Measurements from ENCODE around the gene QSER1.
A peak's percentile ranks its signal among the peaks of the same experiment; 100 is the strongest.
"Not testable (repeated sequence)": the region's sequence is repeated elsewhere in the genome, so short reads cannot be mapped to it uniquely, and the experiment has no call there.

Gene QSER1

GRCh38 chr11:32891657-32892354 lies 805 bp upstream of the QSER1 start:
- DNase-seq = peak in 1 of 2 experiments; percentile 57

DNA sequence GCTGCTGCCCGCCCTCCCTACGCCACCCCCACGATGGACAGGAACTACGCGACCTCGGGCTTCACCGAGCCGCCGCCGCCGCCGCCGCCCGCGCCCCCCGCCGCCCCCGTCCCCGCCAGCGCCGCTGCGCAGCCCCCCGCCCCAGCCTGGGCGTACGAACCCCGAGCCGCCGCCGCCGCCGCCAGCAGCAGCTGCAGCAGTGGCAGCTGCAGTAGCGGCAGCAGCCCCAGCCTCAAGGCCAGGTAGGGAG lies 407 bp downstream of the QSER1 start:
- DNase-seq = no peak

DNA sequence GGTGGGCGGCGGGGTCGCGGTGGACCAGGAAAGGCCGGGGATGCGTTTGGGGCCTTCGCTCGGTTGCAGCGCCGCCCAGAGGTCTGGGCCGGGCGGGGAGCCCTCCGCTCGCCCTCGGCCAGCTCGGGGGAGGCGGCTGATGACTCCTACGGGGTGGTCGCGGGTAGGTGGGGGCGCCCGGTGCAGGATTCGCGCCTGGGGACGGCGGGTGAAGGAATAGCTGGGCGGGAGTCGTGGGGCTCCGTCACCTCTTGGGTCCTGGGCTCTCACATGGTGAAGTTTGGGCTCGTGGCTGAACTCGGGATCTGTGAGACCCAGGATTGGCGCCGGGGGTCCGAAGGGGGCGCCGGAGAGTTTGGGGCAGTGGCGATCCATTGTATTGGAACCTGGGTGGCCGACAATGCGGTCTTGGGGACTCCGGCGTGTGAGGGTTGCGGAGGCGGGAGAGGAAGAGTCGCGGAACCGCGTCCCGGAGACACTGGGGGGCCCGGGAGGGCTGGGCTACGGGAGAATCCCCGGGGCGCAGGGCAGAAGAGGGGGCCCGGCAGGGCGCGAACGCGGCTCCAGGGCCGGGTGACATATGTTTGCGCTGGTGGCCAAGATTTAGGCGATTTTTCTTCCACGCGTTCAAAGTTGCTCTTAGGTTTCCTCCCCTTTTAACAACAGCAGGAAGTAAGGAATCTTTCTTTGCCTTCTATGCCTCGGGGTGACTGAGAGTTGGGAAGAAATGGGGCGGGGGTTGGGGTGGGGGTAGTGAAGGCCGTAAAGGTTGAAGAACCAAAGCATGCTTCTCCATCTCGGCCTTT lies 935 bp downstream of the QSER1 start:
- peak; percentile 50 to 54 for DNase-seq

DNA sequence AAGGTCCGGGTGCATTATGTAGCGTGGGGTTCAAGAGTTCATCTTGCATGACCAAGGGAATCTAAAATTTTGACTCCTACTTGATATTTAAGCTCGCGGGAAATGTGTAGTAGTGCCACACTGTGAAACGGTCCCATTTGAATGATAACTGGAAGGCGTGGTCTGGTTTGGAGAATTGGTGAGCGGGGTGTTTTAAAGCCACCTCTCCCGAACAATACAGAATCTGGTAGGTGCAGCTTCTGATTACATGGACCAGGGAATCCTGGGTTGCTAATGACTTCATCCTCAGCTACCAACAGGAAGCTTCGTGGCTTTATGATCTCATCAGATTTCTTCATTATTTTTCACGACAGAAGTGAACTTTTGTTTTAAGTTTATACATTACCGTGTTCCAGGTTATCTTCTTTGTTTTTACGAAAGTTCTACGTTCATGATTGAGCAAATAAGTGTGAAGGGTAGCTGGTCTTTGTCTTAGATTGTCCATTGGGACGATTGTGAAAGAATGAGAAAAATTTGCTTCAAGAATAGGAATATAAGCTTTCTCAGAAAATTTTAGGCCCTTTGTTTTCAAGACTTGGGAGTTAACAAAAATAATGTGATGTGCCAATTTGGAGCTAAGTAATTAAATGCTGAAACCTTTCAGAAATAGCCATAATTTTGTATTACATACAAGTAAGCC lies 1.7 kb downstream of the QSER1 start:
- peak; percentile 10 to 32 for DNase-seq

GRCh38 chr11:32894921-32895320 lies 2.3 kb downstream of the QSER1 start:
- no peak for DNase-seq

DNA sequence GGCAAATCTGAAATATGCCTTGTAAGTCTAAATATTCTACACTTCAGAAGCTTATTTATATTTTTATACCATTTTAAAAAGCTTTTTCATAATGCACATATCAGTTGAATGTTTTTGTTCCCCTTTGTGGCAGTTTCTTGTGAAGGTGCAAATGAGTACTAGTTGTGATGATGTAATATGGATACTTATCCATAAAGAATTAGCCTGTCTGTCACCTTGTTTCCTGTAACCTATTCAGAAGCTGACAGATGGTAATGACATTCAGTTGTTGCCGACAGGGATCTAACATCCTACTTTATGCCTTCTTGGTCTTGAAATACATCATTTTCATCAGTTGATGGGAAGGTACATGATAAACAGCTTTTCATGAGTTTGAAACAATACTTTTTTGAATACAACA lies 2.9 kb downstream of the QSER1 start:
- DNase-seq = no peak

DNA sequence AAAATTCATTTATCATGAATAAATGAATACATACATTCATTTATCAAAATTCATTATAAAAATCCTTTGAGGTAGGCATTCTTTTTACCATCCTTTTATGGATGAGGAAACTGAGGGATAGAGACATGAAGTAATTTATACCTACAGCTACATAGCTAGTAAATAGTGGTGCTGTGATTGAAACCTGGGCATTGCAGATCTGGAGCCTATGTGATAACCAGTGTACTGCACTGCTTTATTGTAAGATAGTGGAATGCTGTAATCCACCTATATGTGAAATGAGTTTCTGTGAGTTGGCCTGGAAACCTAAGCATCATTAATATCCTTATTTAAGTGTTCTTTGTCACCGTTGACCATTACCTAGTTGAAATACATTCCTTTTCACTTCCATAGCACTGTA lies 4.5 kb downstream of the QSER1 start:
- no peak for DNase-seq

GRCh38 chr11:32899438-32899837 lies 6.8 kb downstream of the QSER1 start:
- DNase-seq = no peak

- DNase-seq = no peak
Observed at GRCh38 chr11:32902089-32902665, 9.6 kb downstream of the QSER1 start.

DNA sequence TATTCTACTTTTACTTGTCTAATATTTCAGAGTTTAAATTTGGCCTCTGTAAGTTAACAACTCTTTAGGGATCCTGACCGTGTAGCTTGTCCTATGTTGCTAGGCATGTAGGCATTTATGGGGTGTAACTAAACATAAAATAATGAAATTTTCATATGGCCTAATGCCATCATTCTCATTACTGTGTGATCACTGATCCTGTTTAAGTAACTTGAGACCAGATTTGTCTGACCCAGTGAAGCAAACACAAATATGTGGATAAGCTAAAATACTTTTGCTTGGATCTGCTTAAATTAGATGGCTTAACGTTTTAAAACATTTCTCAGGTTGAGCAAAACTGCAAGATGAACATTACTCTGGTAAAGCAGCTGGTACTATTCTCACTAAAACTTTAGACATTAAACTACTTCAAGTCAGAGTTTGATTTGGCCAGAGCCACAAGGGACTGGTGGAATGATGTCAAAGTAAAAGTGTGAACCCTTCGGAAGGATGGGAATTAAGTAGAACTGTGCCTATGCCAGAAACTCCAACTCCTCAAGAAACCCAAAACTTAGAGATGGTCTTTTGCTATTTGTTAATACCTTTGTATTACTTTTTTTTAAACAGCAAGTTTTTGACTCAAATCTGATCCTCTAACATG lies 12.5 kb downstream of the QSER1 start:
- DNase-seq = no peak

DNA sequence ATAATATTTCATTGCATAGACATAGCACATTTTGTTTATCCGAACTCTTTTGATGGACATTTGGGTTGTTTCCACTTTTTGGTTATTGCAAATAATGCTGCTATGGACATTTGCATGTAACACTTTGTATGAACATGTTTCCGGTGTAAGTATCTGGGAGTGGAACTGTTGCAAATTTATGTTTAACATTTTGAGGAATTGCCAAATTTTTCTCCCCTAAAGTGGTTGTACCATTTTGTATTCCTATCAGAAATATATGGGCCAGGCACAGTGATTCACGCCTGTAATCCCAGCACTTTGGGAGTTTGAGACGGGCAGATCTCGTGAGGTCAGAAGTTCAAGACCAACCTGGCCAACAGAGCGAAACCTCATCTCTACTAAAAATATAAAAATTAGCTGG lies 16.0 kb downstream of the QSER1 start:
- no peak for DNase-seq

- no peak for DNase-seq
Observed at GRCh38 chr11:32911413-32911812, 18.8 kb downstream of the QSER1 start.

- no peak for DNase-seq
Observed at GRCh38 chr11:32913445-32913844, 20.8 kb downstream of the QSER1 start.

GRCh38 chr11:32916361-32916760 lies 23.8 kb downstream of the QSER1 start:
- DNase-seq = no peak

- no peak for DNase-seq
Observed at GRCh38 chr11:32916994-32917393, 24.4 kb downstream of the QSER1 start.

DNA sequence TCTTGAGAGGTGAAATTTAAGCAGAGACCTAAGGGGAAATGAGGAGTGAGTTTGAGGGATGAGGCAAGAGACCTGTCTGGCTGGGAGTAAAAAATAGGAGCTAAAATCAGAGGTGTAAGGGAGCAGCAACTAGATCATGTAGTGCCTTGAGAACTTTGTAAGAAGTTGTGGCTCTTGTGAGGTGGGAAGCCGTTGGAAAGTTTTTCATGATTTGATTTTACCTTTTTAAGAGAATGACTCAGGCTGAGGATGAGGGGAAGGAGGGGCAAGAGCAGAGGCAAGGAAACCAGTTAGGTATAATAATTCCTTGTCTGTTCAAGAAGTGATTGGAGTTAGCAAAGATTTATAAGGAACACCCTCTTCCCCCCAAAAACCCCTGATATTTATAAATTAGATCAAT lies 25.8 kb downstream of the QSER1 start:
- DNase-seq = no peak

DNA sequence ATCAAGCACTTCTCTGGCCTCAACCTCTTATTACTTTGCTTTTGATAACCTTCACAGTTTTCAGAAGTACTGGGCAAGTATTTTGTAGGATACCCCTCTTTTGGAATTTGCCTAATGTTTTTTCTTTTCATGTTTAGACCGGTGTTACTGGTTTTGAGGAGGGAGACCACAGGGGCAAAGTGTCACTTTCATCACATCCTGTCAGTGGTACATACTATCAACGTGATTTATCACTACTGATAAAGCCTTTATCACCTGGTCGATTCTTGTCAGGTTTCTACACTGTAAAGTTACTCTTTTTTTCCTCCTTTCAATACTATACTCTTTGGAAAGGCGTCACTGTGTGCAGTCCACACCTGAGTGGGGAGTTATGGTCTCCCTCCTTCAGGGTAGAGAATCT lies 26.7 kb downstream of the QSER1 start:
- no peak for DNase-seq

- DNase-seq = no peak
Observed at GRCh38 chr11:32920570-32920969, 28.0 kb downstream of the QSER1 start.

DNA sequence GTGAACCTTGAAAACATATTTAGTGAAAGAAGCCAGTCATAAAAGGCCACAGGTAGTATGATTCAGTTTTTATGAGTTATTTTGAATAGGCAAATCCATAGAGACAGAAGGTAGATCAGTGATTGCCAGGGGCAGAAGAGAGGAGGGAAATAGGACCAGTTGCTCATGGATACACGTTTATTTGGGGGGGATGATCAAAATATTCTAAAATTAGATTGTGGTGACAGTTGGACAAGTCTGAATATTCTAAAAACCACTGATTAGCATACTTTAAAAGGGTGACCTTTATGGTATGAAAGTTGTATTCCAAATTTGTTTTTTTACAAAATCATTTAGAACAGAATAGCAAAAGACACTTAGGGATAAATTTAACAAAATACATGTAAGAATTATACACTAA lies 28.6 kb downstream of the QSER1 start:
- DNase-seq = no peak

DNA sequence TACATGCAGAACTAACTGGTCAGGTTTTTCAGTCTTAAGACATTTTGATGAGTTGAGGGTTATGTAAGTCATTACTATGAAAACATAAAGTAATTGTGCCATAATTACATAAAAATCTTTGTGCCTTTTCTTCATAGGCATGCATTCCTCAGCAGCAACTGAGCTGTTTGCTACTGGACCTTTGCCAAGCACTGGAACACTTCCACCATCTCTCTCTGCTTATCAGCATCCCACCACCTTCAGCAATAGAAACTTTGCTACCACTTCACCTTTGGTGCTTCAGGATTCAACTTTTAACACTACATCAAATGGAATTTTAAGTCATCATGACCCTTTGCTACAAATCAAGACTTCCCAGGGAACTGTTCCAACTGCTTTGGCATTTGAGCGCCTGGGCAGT lies 39.0 kb downstream of the QSER1 start:
- DNase-seq = no peak

GRCh38 chr11:32932196-32932595 lies 39.6 kb downstream of the QSER1 start:
- DNase-seq = no peak

DNA sequence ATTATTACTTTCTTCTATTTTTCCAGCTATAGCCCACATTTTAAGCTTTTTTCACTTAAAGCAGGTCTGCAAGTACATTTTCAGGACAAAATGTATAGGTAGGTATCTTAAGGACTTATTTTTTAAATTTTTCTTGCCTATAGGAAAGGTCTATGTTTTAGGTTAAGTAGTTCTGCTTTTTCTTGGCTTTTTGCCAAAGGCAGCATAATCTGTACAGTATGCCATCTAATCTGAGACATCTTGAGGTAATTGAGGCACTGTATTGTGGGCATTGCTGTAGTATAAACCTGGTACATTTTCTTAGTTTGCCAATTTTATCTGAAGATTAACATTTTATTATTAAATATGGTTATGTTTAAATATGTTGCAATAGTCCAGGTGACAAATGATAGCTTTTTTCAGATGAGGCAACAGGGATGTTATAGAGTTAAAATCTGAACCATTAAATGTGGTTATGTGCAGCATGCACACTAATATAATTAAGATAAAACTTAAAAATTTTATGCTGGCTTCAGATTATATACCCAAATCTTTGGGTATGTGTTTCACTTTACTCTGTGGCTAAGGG lies 42.9 kb downstream of the QSER1 start:
- DNase-seq = no peak

DNA sequence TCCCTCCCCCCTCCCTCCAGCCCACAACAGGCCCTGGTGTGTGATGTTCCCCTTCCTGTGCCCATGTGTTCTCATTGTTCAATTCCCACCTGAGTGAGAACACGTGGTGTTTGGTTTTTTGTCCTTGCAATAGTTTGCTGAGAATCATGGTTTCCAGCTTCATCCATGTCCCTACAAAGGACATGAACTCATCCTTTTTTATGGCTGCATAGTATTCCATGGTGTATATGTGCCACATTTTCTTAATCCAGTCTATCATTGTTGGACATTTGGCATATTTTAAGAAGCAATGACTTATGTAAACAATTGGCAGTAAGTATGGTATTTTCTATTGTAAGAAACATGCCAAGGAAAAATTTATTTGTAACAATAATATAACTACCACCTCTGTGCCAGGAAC lies 43.6 kb downstream of the QSER1 start:
- not testable (repeated sequence) for DNase-seq
